HEK293 (cell line): ENCODE measurements around the gene GAK.
A peak's percentile ranks its signal among the peaks of the same experiment; 100 is the strongest.

Experiments
- CTCF ChIA-PET: fragments of 350-600 bp; formaldehyde crosslinking; extraction: SDS; loops from one replicate; lab custom pipeline; 2021; ENCODE audit warnings: antibody characterized with exemption; lab: Yijun Ruan, JAX
- POLR2A ChIA-PET: fragments of 300-600 bp; formaldehyde crosslinking; extraction: SDS; loops from one replicate; lab custom pipeline; 2020; ENCODE audit warnings: antibody characterized with exemption, inconsistent platforms; lab: Yijun Ruan, JAX
- H3K27ac ChIP-seq: fragments of 200-500 bp; sonication (Bioruptor generic); 2 replicates; pipeline ENCODE4 v1.5.1; 2014; ENCODE audit warnings: low read depth, low read length, control low read depth, inconsistent platforms; ENCODE audit errors: extremely low read depth
- H3K36me3 ChIP-seq, 2 experiments: fragments of 200-500 bp in 1 of 2; sonication (Bioruptor generic) in 1 of 2; 1 replicate in 1 of 2; 2 replicates in 1 of 2; pipeline ENCODE4 v1.5.1; 2014 to 2017; ENCODE audit warnings: inconsistent platforms in 2 of 2, low read length in 2 of 2; ENCODE audit not compliant: control insufficient read depth in 2 of 2, insufficient read depth in 1 of 2
- H3K4me1 ChIP-seq: fragments of 200-500 bp; sonication (Bioruptor generic); 2 replicates; pipeline ENCODE4 v1.5.1; 2014; ENCODE audit warnings: mild to moderate bottlenecking, low read length, inconsistent platforms; ENCODE audit not compliant: control insufficient read depth, insufficient read depth
- H3K4me3 ChIP-seq: 2 replicates; pipeline ENCODE4 v1.5.1; 2011; ENCODE audit warnings: low read depth, mild to moderate bottlenecking, control low read depth, low read length, moderate library complexity
- H3K9me3 ChIP-seq: fragments of 200-500 bp; sonication (Bioruptor generic); 2 replicates; pipeline ENCODE4 v1.5.1; 2014; ENCODE audit warnings: low read depth, low read length, inconsistent platforms; ENCODE audit not compliant: control insufficient read depth, insufficient read depth
- AEBP2 ChIP-seq: fragments of 450-650 bp; formaldehyde crosslinking; IDR thresholded peaks from 2 replicates; pipeline ENCODE4 v1.5.1; 2016; ENCODE audit warnings: missing biosample characterization, missing genetic modification characterization, borderline replicate concordance
- BCL11B ChIP-seq: fragments of 450-650 bp; formaldehyde crosslinking; IDR thresholded peaks from 2 replicates; pipeline ENCODE4 v1.5.1; 2016; ENCODE audit warnings: low read depth, missing biosample characterization, missing genetic modification characterization
- BCL6B ChIP-seq: fragments of 450-650 bp; formaldehyde crosslinking; IDR thresholded peaks from 2 replicates; pipeline ENCODE4 v1.5.1; 2017; ENCODE audit warnings: missing biosample characterization, missing genetic modification characterization
- GLIS1 ChIP-seq: fragments of 450-650 bp; formaldehyde crosslinking; IDR thresholded peaks from 2 replicates; pipeline ENCODE4 v1.5.1; 2016; ENCODE audit warnings: missing biosample characterization, missing genetic modification characterization
- HIC1 ChIP-seq: fragments of 450-650 bp; formaldehyde crosslinking; IDR thresholded peaks from 2 replicates; pipeline ENCODE4 v1.5.1; 2016; ENCODE audit warnings: missing biosample characterization, missing genetic modification characterization
- IKZF3 ChIP-seq: fragments of 450-650 bp; IDR thresholded peaks from 2 replicates; pipeline ENCODE4 v1.5.0; 2018; ENCODE audit warnings: missing biosample characterization, mild to moderate bottlenecking, missing genetic modification characterization, moderate library complexity
- PRDM2 ChIP-seq: fragments of 450-650 bp; formaldehyde crosslinking; IDR thresholded peaks from 2 replicates; pipeline ENCODE4 v1.5.1; 2016; ENCODE audit warnings: missing biosample characterization, missing genetic modification characterization, borderline replicate concordance
- TCF7L2 ChIP-seq: IDR thresholded peaks from 2 replicates; pipeline ENCODE4 v1.6.1; 2011; ENCODE audit warnings: low read depth, mild to moderate bottlenecking, inconsistent platforms, low read length, moderate library complexity, borderline replicate concordance
- TRIM28 ChIP-seq: IDR thresholded peaks from 2 replicates; pipeline ENCODE4 v1.6.1; 2011; ENCODE audit warnings: low read length, control low read depth, borderline replicate concordance
- ZBTB26 ChIP-seq: fragments of 450-650 bp; formaldehyde crosslinking; optimal IDR thresholded peaks from 2 replicates; pipeline ENCODE3; 2016; ENCODE audit warnings: missing biosample characterization, mild to moderate bottlenecking, missing genetic modification characterization
- ZFP69B ChIP-seq: fragments of 450-650 bp; formaldehyde crosslinking; IDR thresholded peaks from 2 replicates; pipeline ENCODE4 v1.5.1; 2016; ENCODE audit warnings: missing biosample characterization, missing genetic modification characterization
- ZNF341 ChIP-seq: fragments of 450-650 bp; formaldehyde crosslinking; IDR thresholded peaks from 2 replicates; pipeline ENCODE4; 2016; ENCODE audit warnings: low read depth, missing biosample characterization, missing genetic modification characterization
- ZNF416 ChIP-seq: fragments of 450-650 bp; formaldehyde crosslinking; IDR thresholded peaks from 2 replicates; pipeline ENCODE4 v1.5.1; 2016; ENCODE audit warnings: missing biosample characterization, missing genetic modification characterization
- ZNF521 ChIP-seq: fragments of 450-650 bp; formaldehyde crosslinking; IDR thresholded peaks from 2 replicates; pipeline ENCODE4 v1.5.1; 2017; ENCODE audit warnings: missing biosample characterization, mild to moderate bottlenecking, missing genetic modification characterization
- ZNF555 ChIP-seq: fragments of 450-650 bp; formaldehyde crosslinking; conservative IDR thresholded peaks from 2 replicates; pipeline ENCODE4 v1.5.1; 2017; ENCODE audit warnings: missing biosample characterization, mild to moderate bottlenecking, missing genetic modification characterization, inconsistent platforms
- ZNF701 ChIP-seq: fragments of 450-650 bp; formaldehyde crosslinking; IDR thresholded peaks from 2 replicates; pipeline ENCODE4 v1.5.1; 2016; ENCODE audit warnings: missing biosample characterization, missing genetic modification characterization
- ZNF777 ChIP-seq: fragments of 450-650 bp; formaldehyde crosslinking; IDR thresholded peaks from 2 replicates; pipeline ENCODE4 v1.5.1; 2017; ENCODE audit warnings: missing biosample characterization, missing genetic modification characterization, borderline replicate concordance
- ZNF843 ChIP-seq: fragments of 450-650 bp; formaldehyde crosslinking; IDR thresholded peaks from 2 replicates; pipeline ENCODE4 v1.5.1; 2016; ENCODE audit warnings: missing biosample characterization, missing genetic modification characterization
- ZSCAN30 ChIP-seq: fragments of 450-650 bp; IDR thresholded peaks from 2 replicates; pipeline ENCODE4 v1.5.1; 2018; ENCODE audit warnings: missing biosample characterization, mild to moderate bottlenecking, missing genetic modification characterization, moderate library complexity
- ZSCAN5A ChIP-seq: fragments of 450-650 bp; formaldehyde crosslinking; IDR thresholded peaks from 2 replicates; pipeline ENCODE4 v1.5.1; 2016; ENCODE audit warnings: missing biosample characterization, missing genetic modification characterization
- ZXDB ChIP-seq: fragments of 450-650 bp; formaldehyde crosslinking; IDR thresholded peaks from 2 replicates; pipeline ENCODE4 v1.5.1; 2016; ENCODE audit warnings: missing biosample characterization, missing genetic modification characterization

The GAK gene

GRCh38 chr4:825063-825970 lies 106.8 kb downstream of the GAK start:
- Histone ChIP-seq H3K4me1 (no peaks in the 10 kb centered on the region), H3K9me3 (no peaks in the 10 kb centered on the region), H3K4me3 (peak overlapping the region; percentile 19), H3K27ac (no peak overlapping the region), H3K36me3 (no peaks in the 10 kb centered on the region)
- POLR2A ChIA-PET = no interaction called here
- CTCF ChIA-PET = interaction anchor here (0.6 kb wide), 1 partner anchor 18 kb away, joined by 3 read pairs; no protein-coding TSS in a partner anchor
- no peak for TF ChIP-seq ZNF843 (tag by site-specific recombination)
- no peak for TF ChIP-seq TRIM28
- no peak for TF ChIP-seq ZFP69B (tag by site-specific recombination)
- no peak for TF ChIP-seq ZNF701
- no peak for TF ChIP-seq BCL11B
- no peak for TF ChIP-seq ZXDB (tag by site-specific recombination)
- 0 out of 2 replicates have a peak, but pooled peaks have one; percentile 20 for TF ChIP-seq ZSCAN30 (tag by site-specific recombination)
- peak; percentile 19; the same call in 1 of the 2 replicates for TF ChIP-seq GLIS1
- no peak for TF ChIP-seq HIC1 (tag by site-specific recombination)
- no peak for TF ChIP-seq ZSCAN5A (tag by site-specific recombination)
- TF ChIP-seq ZBTB26 (tag by site-specific recombination) = peak; percentile 37
- no peak for TF ChIP-seq PRDM2 (tag by site-specific recombination)
- TF ChIP-seq ZNF777 (tag by site-specific recombination) = no peak
- TF ChIP-seq ZNF555 (tag by site-specific recombination) = no peak
- TF ChIP-seq TCF7L2 = no peak
- TF ChIP-seq ZNF416 = no peak
- no peak for TF ChIP-seq AEBP2 (tag by site-specific recombination)
- no peak for TF ChIP-seq ZNF341 (tag by site-specific recombination)
- TF ChIP-seq IKZF3 (tag by site-specific recombination) = 0 out of 2 replicates have a peak, but pooled peaks have one; percentile 12
- no peak for TF ChIP-seq BCL6B (tag by site-specific recombination)
- no peak for TF ChIP-seq ZNF521 (tag by site-specific recombination)
